Activated T-cell treated with anti-CD3 and anti-CD28 coated beads for 1 hour (primary cell): Measurements from ENCODE around the gene GATM.
"Not testable (repeated sequence)": the region's sequence is repeated elsewhere in the genome, so short reads cannot be mapped to it uniquely, and the experiment has no call there.

Experiments used
- DNase-seq: peaks from one replicate; pipeline ENCODE4 v3.0.0-alpha.2; 2020; ENCODE audit warnings: low read depth

The GATM gene

DNA sequence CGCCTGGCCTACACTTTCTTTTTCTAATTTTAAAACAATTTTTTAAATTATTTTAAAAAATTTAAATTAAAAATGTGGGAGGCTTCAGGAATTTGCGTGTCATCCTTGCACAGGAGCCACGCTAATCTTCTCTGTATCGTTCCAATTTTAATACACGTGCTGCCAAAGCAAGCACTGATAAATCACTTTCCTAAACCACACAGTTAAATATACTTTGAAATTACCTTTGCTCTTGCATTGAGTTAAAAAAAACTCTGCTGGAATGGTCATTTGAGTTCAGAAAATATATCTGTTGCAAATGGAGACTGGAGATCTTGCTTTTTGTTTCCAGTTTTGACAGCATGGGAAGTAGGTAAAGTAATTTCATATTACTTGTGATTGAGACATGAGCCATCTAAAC is 23.6 kb downstream of the GATM start:
- DNase-seq: no peak

DNA sequence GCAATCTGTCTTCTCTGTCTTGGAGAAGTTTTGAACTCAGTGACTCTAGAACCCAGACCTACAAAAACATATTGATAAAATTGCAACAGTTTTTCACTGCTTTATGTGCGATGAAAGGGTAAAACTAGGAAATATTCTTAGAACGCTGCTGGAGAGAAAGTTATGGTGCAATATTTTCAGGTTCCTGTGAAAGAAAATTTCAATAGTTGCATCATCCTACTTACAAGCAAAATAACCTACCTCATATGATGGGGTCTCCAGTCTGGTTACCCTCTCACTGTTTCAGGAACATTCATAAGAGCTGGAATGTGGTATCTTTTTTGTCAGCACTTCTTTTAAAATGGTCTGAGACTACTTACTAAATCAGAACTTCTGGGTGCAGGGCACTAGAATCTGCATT is 27.1 kb downstream of the GATM start:
- no peak for DNase-seq

DNA sequence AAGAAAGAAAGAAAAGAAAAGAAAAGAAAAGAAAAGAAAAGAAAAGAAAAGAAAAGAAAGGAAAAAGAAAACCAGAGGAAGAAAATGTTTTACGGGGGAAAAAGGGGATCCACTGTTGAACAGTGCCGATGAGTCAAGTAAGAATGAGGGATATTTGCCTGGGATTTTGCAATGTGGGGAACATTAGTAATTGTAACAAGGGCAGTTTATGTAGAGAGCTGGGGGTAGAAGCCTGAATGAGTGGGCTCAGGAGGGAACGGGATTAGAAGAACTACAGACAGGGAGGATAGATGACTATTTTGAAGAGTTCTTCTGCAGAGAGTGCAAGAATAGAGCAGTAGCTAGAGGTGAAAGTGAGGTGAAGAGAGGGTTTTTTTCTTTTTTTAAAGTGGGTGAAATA is 28.7 kb downstream of the GATM start:
- DNase-seq: no peak

DNA sequence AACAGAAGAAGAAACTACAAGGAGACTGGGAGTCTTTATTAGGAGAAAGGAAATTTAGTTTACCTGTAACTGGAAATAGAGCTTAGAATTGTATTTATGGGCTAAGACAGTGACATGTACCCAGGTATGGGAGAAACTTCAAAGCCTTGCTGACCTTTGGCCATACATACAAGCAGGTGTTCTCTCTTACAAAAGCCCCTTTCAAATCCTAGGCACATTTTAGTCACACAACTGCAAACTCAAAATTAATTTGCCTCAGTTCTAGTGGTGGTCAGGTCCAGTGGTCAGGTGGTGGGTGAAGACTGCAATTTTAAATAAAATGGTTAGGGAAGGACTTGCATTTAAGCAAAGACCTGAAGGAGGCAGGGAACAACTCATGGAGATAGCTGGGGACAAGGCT is 30.4 kb downstream of the GATM start:
- no peak for DNase-seq

DNA sequence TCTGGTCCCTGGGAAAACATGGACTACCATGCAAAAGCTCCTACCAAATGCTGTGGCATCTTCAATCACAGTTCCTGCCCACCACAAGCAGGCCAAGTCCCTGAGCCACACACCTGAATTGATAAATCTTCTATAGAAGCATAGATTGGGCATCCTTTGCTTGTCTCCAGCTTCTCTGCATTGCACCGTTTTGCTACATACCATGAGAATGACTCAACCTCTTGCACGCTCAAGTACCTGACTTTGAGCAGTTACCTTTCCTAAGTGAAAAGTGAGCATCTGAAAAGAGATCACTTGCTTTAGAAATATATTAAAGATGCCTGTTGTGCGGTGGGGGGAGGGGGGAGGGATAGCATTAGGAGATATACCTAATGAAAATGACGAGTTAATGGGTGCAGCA is 31.3 kb downstream of the GATM start:
- no peak for DNase-seq

DNA sequence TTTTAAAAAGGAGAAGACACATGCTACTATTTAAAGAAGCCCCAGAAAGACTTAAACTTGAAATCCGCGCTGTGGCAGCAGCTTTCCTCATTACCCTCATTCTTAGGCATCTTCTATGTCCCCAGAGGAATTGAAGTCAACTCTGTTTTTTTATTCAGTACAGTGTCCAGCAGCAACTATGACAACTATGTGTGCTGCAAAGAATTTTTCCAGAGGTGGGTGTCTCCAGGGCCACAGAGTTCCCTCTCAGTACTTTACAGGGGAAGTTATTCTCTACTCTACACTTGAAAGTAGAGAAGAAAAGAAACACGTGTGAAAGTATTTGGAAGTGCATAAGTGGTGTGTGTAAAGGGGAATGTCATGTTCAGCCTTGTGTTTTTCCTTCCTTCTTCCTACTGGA is 32.0 kb downstream of the GATM start:
- DNase-seq: no peak

DNA sequence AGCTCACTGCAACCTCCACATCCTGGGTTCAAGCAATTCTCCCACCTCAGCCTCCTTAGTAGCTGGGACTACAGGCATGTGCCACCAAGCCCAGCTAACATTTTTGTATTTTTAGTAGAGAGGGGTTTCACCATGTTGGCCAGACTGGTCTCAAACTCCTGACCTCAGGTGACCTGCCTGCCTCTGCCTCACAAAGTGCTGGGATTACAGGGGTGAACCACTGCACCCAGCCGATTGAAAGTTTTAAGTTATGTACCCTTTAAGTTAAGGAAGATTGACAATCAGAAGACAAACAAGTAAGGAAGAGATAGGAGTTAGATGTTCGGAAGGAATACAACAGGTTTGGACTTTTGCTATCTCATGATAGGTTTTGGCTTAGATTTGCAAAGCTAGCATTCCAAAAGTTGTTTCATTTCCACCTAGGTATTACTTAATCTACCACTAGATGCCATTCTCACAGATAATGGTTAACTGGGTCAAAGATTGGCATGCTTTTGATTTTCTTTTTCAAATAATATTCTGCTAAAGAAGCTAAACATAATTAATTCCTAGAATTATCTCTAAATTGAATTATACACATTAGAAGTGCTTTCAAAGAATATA is 35.0 kb downstream of the GATM start:
- no peak for DNase-seq

DNA sequence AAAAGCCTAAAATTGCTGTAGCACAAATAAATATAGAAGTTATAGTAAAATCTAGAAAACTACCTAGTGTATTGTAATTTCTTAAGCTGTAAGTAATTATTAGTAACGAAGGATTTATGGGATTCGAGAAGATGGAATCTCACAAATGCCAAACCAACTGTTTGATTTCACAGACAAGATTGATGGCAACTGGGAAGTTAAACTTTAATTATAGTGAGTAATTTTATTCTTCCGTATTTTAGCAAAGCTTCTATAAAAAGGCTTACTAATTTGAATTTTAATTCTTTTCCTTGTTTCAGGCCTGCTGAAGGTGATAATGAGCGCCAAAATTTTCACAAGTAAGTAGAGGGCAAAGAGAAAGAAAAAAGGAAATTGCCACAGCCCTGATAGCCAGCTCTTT is 36.6 kb downstream of the GATM start:
- no peak for DNase-seq

DNA sequence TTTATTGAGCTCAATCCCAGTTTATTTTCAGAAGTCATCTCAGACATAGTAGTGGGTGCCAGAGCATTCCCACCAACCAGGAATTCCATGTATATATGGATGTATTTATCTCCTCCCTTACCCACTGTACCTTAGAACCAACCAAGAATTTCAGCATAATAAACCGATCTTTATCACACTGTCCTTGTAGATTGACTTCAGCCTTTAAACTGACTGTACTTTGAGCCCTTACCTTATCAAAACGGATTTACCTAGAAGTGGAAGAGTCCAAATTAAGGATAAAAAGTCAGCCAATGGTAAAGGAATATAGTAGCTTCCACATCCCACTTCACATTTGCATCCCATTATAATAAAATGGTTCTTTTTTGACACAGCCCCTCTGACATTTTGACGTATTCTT is 37.9 kb downstream of the GATM start:
- DNase-seq: no peak

DNA sequence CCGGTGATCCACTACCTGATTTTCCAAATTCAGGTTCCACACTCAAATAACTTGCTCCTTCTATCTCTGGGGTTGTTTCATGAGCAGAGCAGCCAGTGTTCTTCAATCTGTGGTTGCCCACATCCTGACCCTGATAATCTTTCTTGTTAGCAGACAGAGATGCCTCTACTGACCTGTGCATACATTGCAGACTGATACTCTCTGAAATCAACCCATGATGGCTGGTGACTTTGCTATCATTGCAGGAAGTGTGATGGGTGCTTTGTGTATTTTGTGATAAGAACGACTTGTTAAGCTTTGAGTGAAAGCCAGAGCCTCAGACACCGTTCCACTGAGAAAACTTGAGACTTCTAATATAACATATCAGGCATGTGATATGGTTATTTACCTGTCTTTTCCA is 39.9 kb downstream of the GATM start:
- DNase-seq: no peak

DNA sequence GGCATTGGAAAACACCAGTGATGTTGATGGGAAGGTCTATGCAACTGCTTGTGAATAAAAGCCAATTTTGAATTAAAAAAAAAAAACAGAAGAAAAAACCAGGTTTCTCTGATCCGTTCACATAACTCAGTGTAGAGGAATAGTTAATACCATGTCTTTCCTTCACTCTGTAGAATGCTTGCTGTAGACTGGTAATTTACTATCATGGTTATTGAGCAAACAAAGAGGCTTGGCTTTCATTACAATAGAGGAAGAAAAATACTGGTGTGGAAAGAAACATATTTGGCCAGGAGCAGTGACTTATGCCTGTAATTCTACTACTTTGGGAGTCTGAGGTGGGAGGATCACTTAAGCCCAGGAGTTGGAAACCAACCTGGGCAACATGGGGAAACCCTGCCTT is 41.1 kb downstream of the GATM start:
- DNase-seq: no peak

DNA sequence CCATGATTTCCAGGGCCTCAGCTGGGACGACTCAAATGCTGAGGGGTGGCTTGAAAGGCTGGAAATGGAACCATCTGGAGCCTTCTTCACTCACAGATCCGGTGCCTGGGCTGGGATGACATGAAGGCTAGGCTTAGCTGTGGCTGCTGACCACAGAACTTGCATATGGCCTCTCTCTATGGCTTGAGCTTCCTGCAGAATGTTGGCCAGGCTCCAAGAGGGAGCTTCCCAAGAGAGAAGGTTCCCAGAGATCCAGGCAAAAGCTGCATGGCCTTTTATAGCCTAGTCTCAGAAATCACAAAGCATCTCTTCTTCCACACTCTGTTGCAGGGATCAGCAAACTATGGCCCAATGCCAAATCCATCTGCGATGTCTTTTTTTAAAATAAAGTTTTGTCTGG is 44.8 kb downstream of the GATM start:
- DNase-seq: no peak

DNA sequence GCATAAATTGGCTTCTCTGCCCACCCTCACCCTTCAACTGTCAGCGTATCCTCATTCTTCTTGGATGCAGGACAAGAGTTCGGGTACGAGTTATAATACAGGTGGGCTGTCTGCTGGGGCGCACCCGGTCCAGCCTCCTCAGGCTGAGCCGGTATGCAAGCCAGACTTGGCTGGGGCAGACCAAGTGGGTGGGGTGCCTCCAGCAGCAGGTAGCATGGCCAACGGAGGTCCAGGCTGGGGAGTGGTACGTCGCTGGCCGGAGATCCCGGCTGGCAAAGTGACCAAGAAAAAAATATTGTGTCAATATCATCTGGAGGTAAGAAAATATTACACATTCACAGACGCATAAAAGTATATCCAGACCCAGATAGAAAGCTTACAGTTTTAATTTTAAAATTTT is 45.6 kb downstream of the GATM start:
- no peak for DNase-seq

DNA sequence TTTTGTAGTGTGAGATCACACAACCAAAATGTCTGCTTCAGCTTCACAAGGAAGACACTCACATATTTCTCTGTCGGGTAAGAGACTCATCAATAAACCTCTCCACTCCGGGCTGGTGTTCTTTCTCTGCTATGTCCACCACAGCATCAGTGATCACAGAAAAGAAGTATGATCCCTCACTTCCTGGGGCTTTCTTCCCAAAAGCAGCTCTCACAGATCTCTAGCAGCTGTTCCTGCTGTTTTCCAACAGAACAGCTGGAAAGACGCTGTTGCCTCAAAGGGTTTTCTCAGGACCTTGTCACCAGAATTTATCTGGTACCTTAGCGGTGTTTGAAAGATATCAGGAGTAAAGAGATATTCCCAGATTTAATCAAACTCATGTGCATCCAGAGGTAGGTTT is 46.4 kb downstream of the GATM start:
- DNase-seq: no peak

DNA sequence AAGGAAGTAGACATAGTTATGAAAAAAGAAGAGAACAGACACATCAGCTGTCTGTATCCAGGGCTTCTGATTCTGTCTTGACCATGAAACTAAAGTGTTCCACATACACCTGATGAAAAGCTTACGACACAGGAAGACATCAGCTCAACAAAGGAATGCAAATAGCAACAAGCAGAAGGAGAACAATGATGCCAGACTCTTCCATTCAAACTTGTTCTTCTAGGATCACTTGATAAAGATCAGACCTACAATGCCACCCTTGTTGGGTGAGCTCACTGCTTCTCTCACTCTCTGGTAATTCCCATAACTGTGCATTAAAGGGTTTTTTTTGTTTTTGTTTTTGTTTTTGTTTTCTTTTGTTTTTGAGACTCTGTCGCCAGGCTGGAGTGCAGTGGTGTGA is 49.7 kb downstream of the GATM start:
- no peak for DNase-seq

DNA sequence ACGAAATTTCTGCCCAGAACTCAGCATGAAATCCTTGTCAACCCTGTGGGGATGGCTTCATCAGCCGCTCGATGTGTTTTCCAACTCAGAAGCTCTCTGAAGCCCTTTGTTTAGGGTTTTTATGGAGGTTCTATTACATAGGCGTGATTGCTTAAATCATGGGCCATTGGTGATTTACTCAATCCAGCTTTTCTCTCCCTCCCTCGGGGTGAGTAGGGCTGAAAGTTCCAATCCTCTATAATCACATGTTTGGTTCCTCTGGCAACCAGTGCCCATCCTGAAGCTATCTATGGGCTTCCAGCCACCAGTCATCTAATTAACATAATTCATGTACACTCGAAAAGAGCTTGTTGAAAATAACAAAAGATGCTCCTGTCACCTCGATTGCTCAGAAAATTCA is 51.6 kb downstream of the GATM start:
- DNase-seq: no peak

DNA sequence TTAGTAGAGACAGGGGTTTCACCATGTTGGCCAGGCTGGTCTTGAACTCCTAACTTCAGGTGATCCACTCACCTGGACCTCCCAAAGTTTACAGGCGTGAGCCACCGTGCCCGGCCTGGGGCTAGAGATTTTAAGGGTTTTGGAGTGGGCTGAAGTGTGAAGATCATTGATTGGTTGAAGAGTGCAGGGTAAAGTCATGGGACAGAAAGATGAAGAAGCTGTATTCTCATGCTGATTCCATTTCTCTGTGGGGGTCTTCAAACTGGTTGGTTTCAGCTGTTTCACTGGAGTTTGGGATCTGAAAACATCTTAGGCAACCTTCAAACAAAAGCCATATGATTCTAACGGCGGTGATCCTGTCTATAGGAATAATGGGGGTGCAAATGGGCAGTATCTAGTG is 52.1 kb downstream of the GATM start:
- no peak for DNase-seq

DNA sequence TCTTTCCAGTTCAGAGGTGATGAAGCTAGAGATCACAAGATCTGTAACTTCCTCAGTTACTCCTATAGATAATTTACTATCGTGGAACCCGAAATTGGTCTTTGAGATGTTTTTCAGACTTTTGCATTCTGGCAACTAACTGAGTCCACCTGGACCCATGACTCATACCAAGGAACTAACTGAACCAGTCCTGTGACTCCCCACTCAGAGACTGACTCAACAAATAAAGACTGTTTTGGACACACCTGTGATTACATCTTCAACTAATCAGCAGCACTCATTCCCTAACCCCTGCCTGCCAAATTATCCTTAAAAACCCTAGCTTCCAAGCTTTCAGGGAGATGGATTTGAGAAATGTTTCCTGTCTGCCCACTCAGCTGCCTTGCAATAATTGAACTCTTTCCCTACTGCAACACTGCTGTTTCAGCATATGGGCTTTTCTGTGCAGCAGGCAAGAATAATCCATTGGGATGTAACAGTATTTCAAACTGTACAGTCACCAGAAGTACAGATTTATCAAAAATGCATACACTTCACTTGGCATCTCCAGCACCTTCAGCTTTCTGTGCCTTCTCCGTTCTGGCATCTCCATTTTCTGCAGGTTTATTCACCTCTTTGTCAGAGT is 57.7 kb downstream of the GATM start:
- DNase-seq: no peak

DNA sequence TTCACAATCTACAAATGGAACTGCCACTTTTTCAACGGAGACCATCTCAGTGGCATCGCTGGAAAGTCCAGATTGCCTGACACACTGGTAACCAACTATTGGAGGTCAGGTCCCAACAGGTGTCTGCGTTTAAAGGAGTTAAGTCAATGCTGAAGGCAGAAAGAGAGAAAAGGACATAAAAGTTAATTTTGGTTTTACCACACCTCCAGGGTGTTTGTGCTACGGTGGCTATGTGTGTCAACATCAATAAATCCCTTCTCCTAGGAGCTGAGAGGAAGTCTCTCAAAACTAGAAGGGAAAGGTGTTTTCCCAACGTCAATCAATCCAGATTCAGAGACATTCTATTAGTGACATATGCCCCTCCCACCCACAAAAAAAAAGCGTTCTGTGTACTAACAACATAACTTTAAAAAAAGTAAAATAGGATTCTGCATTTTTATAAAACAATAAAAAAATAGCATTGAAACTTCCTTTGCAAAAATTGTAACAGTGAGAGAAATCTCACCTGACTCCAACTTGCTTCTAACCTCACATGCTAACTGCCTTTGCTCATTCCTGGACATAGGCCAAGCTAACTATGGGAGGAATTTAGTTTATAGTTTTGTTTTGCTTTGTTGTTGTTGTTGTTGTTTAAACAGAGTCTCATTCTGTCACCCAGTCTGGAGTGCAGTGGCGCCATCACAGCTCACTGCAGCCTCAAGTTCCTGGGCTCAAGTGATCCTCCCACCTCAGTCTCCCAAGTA is 58.7 kb downstream of the GATM start:
- no peak for DNase-seq

DNA sequence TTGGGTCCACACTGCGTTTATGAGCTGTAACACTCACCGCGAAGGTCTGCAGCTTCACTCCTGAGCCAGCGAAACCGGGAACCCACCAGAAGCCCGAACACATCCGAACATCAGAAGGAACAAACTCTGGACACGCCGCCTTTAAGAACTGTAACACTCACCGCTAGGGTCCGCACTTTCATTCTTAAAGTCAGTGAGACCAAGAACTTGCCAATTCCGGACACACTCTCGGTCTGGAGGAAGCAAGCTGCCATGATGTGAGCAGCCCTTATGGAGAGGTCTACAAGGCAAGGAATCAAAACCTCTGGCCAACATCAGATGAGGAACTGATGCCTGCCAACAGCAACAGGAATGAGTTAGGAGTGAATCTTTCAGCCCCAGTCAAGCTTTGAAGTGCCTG is 63.4 kb downstream of the GATM start:
- DNase-seq: no peak

DNA sequence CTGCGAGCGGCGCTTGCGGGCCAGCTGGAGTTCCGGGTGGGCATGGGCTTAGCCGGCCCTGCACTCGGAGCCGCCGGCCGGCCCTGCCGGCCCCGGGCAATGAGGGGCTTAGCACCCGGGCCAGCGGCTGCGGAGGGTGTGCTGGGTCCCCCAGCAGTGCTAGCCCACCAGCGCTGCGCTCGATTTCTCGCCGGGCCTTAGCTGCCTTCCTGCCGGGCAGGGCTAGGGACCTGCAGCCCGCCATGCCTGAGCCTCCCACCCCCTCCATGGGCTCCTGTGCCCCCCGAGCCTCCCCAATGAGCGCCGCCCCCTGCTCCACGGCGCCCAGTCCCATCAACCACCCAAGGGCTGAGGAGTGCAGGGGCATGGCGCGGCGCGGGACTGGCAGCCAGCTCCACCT is 64.2 kb downstream of the GATM start:
- DNase-seq: not testable (repeated sequence)
